CD4-positive, alpha-beta T cell treated with Interleukin-21 for 1 hour (primary cell): ENCODE data around the gene INHBB.
"Not testable (repeated sequence)": the region's sequence is repeated elsewhere in the genome, so short reads cannot be mapped to it uniquely, and the experiment has no call there.

Source experiments
- DNase-seq: peaks from one replicate; pipeline ENCODE4 v3.0.0-alpha.2; 2020

INHBB gene

GRCh38 chr2:120383631-120384340, 37.9 kb downstream of the INHBB start:
- DNase-seq = no peak

- no peak for DNase-seq
Observed at GRCh38 chr2:120384486-120385354, 38.8 kb downstream of the INHBB start.

GRCh38 chr2:120385355-120386127, 39.6 kb downstream of the INHBB start:
- no peak for DNase-seq

GRCh38 chr2:120388222-120389035, 42.5 kb downstream of the INHBB start:
- no peak for DNase-seq

GRCh38 chr2:120389036-120389391, 43.1 kb downstream of the INHBB start:
- DNase-seq = no peak

- DNase-seq = no peak
Observed at GRCh38 chr2:120390381-120391055, 44.6 kb downstream of the INHBB start.

- DNase-seq = not testable (repeated sequence)
Observed at GRCh38 chr2:120391382-120391781, 45.4 kb downstream of the INHBB start.

- DNase-seq = no peak
Observed at GRCh38 chr2:120391911-120392665, 46.2 kb downstream of the INHBB start.

GRCh38 chr2:120392923-120393322, 47.0 kb downstream of the INHBB start:
- DNase-seq = no peak

GRCh38 chr2:120393456-120393855, 47.5 kb downstream of the INHBB start:
- no peak for DNase-seq

- no peak for DNase-seq
Observed at GRCh38 chr2:120394764-120395163, 48.8 kb downstream of the INHBB start.

GRCh38 chr2:120395221-120396012, 49.5 kb downstream of the INHBB start:
- DNase-seq = no peak

- no peak for DNase-seq
Observed at GRCh38 chr2:120396013-120396860, 50.3 kb downstream of the INHBB start.

GRCh38 chr2:120396861-120397811, 51.2 kb downstream of the INHBB start:
- no peak for DNase-seq

- DNase-seq = no peak
Observed at GRCh38 chr2:120398051-120398995, 52.4 kb downstream of the INHBB start.

- DNase-seq = no peak
Observed at GRCh38 chr2:120398996-120399888, 53.3 kb downstream of the INHBB start.
